H1 (cell line): Measurements from ENCODE around the gene ORC6. TPM values are rescaled to one million over a fixed set of nuclear protein-coding genes. Genes with fewer than 3 reads are reported as not detected.

Experiments
- TCF12 ChIP-seq: IDR thresholded peaks from 2 replicates; pipeline ENCODE4 v1.6.1; 2011; ENCODE audit warnings: low read depth, mild to moderate bottlenecking, low read length
- polyA plus RNA-seq, 7 experiments: library from polyadenylated mRNA; depleted of rRNA in 3 of 7; stranded (reverse) in 5 of 7; unstranded in 2 of 7; fragments of >200 nt in 5 of 7; fragments of 200-250 nt in 2 of 7; gene quantifications; 1 replicate in 5 of 7; 2 replicates in 1 of 7; 4 replicates in 1 of 7; pipeline versions ENCODE4 v1.2.1 to v1.2.3, GENCODE V29; 2011 to 2013; ENCODE audit warnings: missing spikeins in 2 of 7, mixed read lengths in 2 of 7
- total RNA-seq: library from RNA; stranded (reverse); fragmentation: NEBNext Ultra II Directional; extraction: Animal tissue kit (Norgen Biotek cat#: 25700); gene quantifications from 2 replicates; pipeline ENCODE4 v1.2.1, GENCODE V29; 2021

ORC6 gene
- total and polyA plus RNA-seq, 2 of the 8 experiments (the other 6 are each of a cell fraction or from before 2014, with no cell fraction given), result 41.8 to 67.4 TPM

DNA sequence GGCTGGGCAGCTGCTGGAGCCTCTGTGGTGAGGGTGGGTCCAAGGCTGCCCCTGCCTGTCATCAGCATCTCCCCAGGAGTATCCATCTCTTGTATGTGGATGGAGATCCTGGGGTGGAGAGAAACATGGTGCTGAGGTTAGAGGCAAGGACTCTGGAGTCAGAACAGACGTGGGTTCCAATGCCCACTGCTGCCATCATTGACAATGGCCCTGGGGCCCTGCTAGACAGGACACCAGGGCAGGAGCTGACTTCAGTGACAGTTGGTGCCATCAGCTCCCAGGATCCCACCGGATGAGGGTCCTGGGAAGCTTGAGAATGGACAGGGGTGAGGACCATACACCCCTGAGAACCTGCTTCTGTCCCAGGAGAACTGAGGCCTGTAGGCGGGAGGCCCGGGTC lies 43.1 kb downstream of the ORC6 start (continued):
- TF ChIP-seq TCF12, result no peak
